Neural progenitor cell (in vitro differentiated cells): ENCODE results near the gene BTBD9.

Experiments
- CTCF ChIP-seq: fragments of 200-600 bp; sonication (generic); IDR thresholded peaks from 2 replicates; pipeline ENCODE4 v1.5.1; 2017; ENCODE audit warnings: antibody characterized with exemption, mild to moderate bottlenecking
- EZH2 ChIP-seq: fragments of 200-600 bp; sonication (generic); IDR thresholded peaks from 2 replicates; pipeline ENCODE4 v1.6.1; 2017; ENCODE audit warnings: antibody characterized with exemption, mild to moderate bottlenecking, moderate library complexity
- EZH2phosphoT487 ChIP-seq: fragments of 200-600 bp; sonication (generic); IDR thresholded peaks from 2 replicates; pipeline ENCODE4 v1.6.1; 2017; ENCODE audit warnings: antibody characterized with exemption

GRCh38 chr6:38212579-38212978 lies 427.1 kb downstream of the BTBD9 start:
- TF ChIP-seq CTCF (no peak), EZH2phosphoT487 (no peak), EZH2 (no peak)
